ENCODE measurements around the gene TMEM107. TPM values are rescaled to one million over a fixed set of nuclear protein-coding genes. Genes with fewer than 3 reads are reported as not detected.

The TMEM107 gene
- total and polyA plus RNA-seq, 7 donors: 1.2 to 4.7 (median 1.9) TPM

GRCh38 chr17:8144401-8145231 lies 31.6 kb downstream of the TMEM107 start:
- ATAC-seq (peak in 1 of 4 donors; percentile 3), DNase-seq (no peak)
- no peaks in the 10 kb centered on the region for H3K27me3 ChIP-seq (ENCODE audit: insufficient read depth in 3 of 3, low read length in 2 of 3)
- no peaks in the 10 kb centered on the region for H3K9me3 ChIP-seq
- TF ChIP-seq CTCF (IDR thresholded peaks at IDR 0.05): no peak
- H3K4me1 ChIP-seq: peaks cover 41% of the 10 kb centered on the region
- H3K36me3 ChIP-seq (ENCODE audit: insufficient read depth in 1 of 2, low read depth in 1 of 2): peaks cover 31 to 100% of the 10 kb centered on the region in 2 donors
- intact Hi-C loops (cut with DNase I): loop anchor here in 1 of 2 donors (10.0 kb wide), 1 partner anchor 900 kb away; the partner anchor contains the start of gene GABARAP
- H3K27ac ChIP-seq: no peak overlapping the region
- 76 to 81% (median 79%) methylated on average over 15 of the region's 15 CpGs for WGBS, 3 donors
- no peak overlapping the region for H3K4me3 ChIP-seq

GRCh38 chr17:8143581-8144400 lies 32.4 kb downstream of the TMEM107 start:
- WGBS, 3 donors: 70 to 87% (median 75%) methylated on average over 22 of the region's 22 CpGs
- TF ChIP-seq CTCF (IDR thresholded peaks at IDR 0.05): no peak
- DNase-seq: peak in 1 of 2 donors; percentile 58

GRCh38 chr17:8142887-8143580 lies 33.1 kb downstream of the TMEM107 start:
- peak overlapping the region; percentile 93 for H3K27ac ChIP-seq

More at GRCh38 chr17:8143581-8144400, 32.4 kb downstream of the TMEM107 start:
- Histone ChIP-seq H3K27me3 (ENCODE audit: insufficient read depth in 3 of 3, low read length in 2 of 3) (no peaks in the 10 kb centered on the region), H3K4me1 (peaks cover 41% of the 10 kb centered on the region), H3K27ac (no peak overlapping the region), H3K4me3 (no peak overlapping the region), H3K9me3 (no peaks in the 10 kb centered on the region), H3K36me3 (ENCODE audit: insufficient read depth in 1 of 2, low read depth in 1 of 2) (peaks cover 26 to 97% of the 10 kb centered on the region in 2 donors)
- intact Hi-C loops (cut with DNase I): loop anchor here in 1 of 2 donors (10.0 kb wide), 1 partner anchor 899 kb away; the partner anchor contains the start of gene GABARAP
- ATAC-seq: no peak

More at GRCh38 chr17:8142887-8143580, 33.1 kb downstream of the TMEM107 start:
- WGBS, 3 donors: 68 to 83% (median 73%) methylated on average over 12 to 15 of the region's 15 CpGs
- Histone ChIP-seq H3K36me3 (ENCODE audit: insufficient read depth in 1 of 2, low read depth in 1 of 2) (peaks cover 26 to 90% of the 10 kb centered on the region in 2 donors), H3K27me3 (ENCODE audit: insufficient read depth in 3 of 3, low read length in 2 of 3) (no peaks in the 10 kb centered on the region), H3K4me1 (peaks cover 43% of the 10 kb centered on the region), H3K4me3 (no peak overlapping the region), H3K9me3 (no peaks in the 10 kb centered on the region)
- peak in 1 of 2 donors; percentile 57 for DNase-seq
- no peak for TF ChIP-seq CTCF (IDR thresholded peaks at IDR 0.05)
- no peak for ATAC-seq
- intact Hi-C loops (cut with DNase I): loop anchor here in 1 of 2 donors (10.0 kb wide), 1 partner anchor 898 kb away; the partner anchor contains the start of gene GABARAP

Measured in psoas muscle (tissue), 8 donors.